CD8-positive, alpha-beta memory T cell (primary cell): ENCODE data around the gene CAND2. TPM values are rescaled to one million over a fixed set of nuclear protein-coding genes. Genes with fewer than 3 reads are reported as not detected.

Source experiments
- CTCF ChIA-PET: fragments of 350-600 bp; sonication (Branson Sonifier 250); formaldehyde crosslinking; loops from one replicate; lab custom pipeline; 2021; ENCODE audit warnings: antibody characterized with exemption; lab: Charles Lee
- POLR2A ChIA-PET: fragments of 350-600 bp; sonication (Branson Sonifier 250); formaldehyde crosslinking; loops from one replicate; lab custom pipeline; 2021; ENCODE audit warnings: antibody characterized with exemption; lab: Charles Lee
- DNase-seq, 5 donors: peaks; one replicate each; pipeline versions ENCODE4 v3.0.0 to v3.0.0-alpha.2; 2020 to 2022; ENCODE audit warnings: mixed read lengths in 1 of 5
- H3K27ac ChIP-seq: one replicate; pipeline ENCODE4 v1.7.0; 2013; ENCODE audit warnings: low read depth, mild to moderate bottlenecking, low read length, moderate library complexity
- H3K27me3 ChIP-seq: 2 replicates; pipeline ENCODE4 v1.7.0; 2013; ENCODE audit warnings: low read length, mild to moderate bottlenecking; ENCODE audit not compliant: insufficient read depth, poor library complexity, severe bottlenecking
- H3K36me3 ChIP-seq: 2 replicates; pipeline ENCODE4 v1.7.0; 2013; ENCODE audit warnings: mild to moderate bottlenecking, low read length, moderate library complexity; ENCODE audit not compliant: insufficient read depth
- H3K4me1 ChIP-seq: 2 replicates; pipeline ENCODE4 v1.7.0; 2013; ENCODE audit warnings: mild to moderate bottlenecking, low read length, moderate library complexity; ENCODE audit not compliant: insufficient read depth
- H3K4me3 ChIP-seq: 2 replicates; pipeline ENCODE4 v1.7.0; 2013; ENCODE audit warnings: mild to moderate bottlenecking, low read length
- H3K9me3 ChIP-seq: 2 replicates; pipeline ENCODE4 v1.7.0; 2013; ENCODE audit warnings: mild to moderate bottlenecking, low read length
- H3K27ac Mint-ChIP-seq, 8 donors: one replicate each; pipeline ENCODE4 v1.8.0; 2020 to 2021; ENCODE audit warnings: mixed read lengths in 8 of 8, mild to moderate bottlenecking in 6 of 8, inconsistent platforms in 3 of 8, moderate library complexity in 3 of 8
- H3K27me3 Mint-ChIP-seq, 2 donors: one replicate each; pipeline ENCODE4 v1.8.0; 2020 to 2021; ENCODE audit warnings: mixed read lengths in 2 of 2, mild to moderate bottlenecking in 1 of 2, moderate library complexity in 1 of 2
- H3K36me3 Mint-ChIP-seq, 3 donors: one replicate each; pipeline ENCODE4 v1.8.0; 2020 to 2021; ENCODE audit warnings: mixed read lengths in 3 of 3, inconsistent platforms in 1 of 3, mild to moderate bottlenecking in 1 of 3
- H3K4me1 Mint-ChIP-seq, 3 donors: one replicate each; pipeline ENCODE4 v1.8.0; 2020 to 2021; ENCODE audit warnings: mixed read lengths in 3 of 3, inconsistent platforms in 1 of 3, mild to moderate bottlenecking in 1 of 3
- H3K4me3 Mint-ChIP-seq, 7 donors: one replicate each; pipeline ENCODE4 v1.8.0; 2020 to 2021; ENCODE audit warnings: mixed read lengths in 7 of 7, mild to moderate bottlenecking in 6 of 7, moderate library complexity in 4 of 7, inconsistent platforms in 2 of 7
- H3K9me3 Mint-ChIP-seq, 5 donors: one replicate each; pipeline ENCODE4 v1.8.0; 2020 to 2022; ENCODE audit warnings: mixed read lengths in 5 of 5, mild to moderate bottlenecking in 3 of 5, moderate library complexity in 2 of 5, inconsistent platforms in 1 of 5
- polyA plus RNA-seq: library from polyadenylated mRNA; unstranded; fragments of 300-500 nt; fragmentation: Illumina TruSeq; gene quantifications from one replicate; pipeline ENCODE4 v1.2.3, GENCODE V29; 2021
- total RNA-seq, 2 experiments: library from RNA; stranded (reverse); gene quantifications; one replicate each; pipeline ENCODE4 v1.2.3, GENCODE V29; 2021

CAND2 gene
- total and polyA plus RNA-seq, 3 experiments from 2014 or later: 1.0 to 2.1 (median 1.1) TPM

DNA sequence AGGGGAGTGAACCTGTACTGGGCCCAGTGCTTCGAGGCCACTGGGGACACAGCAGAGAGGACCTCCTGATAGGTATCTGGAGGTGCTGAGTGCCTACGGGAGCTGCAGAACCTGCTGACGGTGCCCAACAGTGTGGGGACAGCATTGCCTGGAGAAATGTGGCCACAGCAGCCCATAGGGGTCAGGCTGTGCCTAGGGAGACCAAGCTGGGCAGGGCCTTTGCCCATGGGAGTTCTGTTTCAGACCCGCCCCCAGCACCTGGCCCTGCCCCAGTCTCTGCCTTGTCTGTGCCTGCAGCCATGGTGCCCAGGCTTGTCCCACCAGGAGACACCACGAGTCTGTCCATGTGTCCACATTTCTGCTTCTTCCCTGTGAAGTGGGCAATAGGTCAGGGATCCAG lies 60.1 kb downstream of the CAND2 start:
- Mint-ChIP-seq H3K4me3 (no peak overlapping the region), H3K27ac (no peak overlapping the region), H3K9me3 (no peaks in the 10 kb centered on the region), H3K36me3 (no peaks in the 10 kb centered on the region), H3K27me3 (peaks cover 8 to 9% of the 10 kb centered on the region in 2 donors), H3K4me1 (no peaks in the 10 kb centered on the region)
- Histone ChIP-seq H3K4me3 (no peak overlapping the region), H3K27me3 (peaks cover 6% of the 10 kb centered on the region), H3K4me1 (no peaks in the 10 kb centered on the region), H3K9me3 (no peaks in the 10 kb centered on the region), H3K36me3 (no peaks in the 10 kb centered on the region), H3K27ac (no peak overlapping the region)
- POLR2A ChIA-PET: no interaction called here
- CTCF ChIA-PET: no interaction called here
- no peak for DNase-seq

GRCh38 chr3:12859840-12860239 lies 63.4 kb downstream of the CAND2 start:
- Histone ChIP-seq H3K9me3 (no peaks in the 10 kb centered on the region), H3K4me3 (no peak overlapping the region), H3K4me1 (no peaks in the 10 kb centered on the region), H3K27me3 (peaks cover 6% of the 10 kb centered on the region), H3K36me3 (no peaks in the 10 kb centered on the region), H3K27ac (no peak overlapping the region)
- H3K27ac Mint-ChIP-seq: no peak overlapping the region
- H3K36me3 Mint-ChIP-seq: no peaks in the 10 kb centered on the region
- H3K27me3 Mint-ChIP-seq: peaks cover 9 to 11% of the 10 kb centered on the region in 2 donors
- no peak overlapping the region for H3K4me3 Mint-ChIP-seq
- no peaks in the 10 kb centered on the region for H3K4me1 Mint-ChIP-seq
- ChIA-PET CTCF (no interaction called here), POLR2A (no interaction called here)
- H3K9me3 Mint-ChIP-seq: no peaks in the 10 kb centered on the region
- DNase-seq: no peak

DNA sequence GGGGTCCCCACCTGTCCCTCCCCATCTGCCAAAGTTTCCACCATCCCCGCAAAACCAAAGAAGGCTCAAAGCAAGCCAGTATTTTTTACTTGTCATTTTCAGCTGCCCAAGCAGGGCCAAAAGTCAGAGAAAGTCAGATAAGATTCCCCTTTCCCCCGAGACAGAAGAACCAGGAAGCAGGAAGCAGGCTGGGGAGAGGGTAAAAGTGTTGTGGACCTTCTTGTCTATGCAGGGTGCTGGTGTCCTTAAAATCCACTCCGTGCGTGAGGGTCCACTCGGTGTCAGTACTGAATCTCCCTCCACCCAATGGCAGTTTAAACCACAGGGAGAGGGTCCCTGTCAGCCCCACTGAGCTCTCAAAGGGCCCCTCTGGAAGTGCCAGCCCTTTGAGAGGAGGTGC lies 65.1 kb downstream of the CAND2 start:
- Histone ChIP-seq H3K4me3 (no peak overlapping the region), H3K36me3 (no peaks in the 10 kb centered on the region), H3K27me3 (peaks cover 6% of the 10 kb centered on the region), H3K4me1 (no peaks in the 10 kb centered on the region), H3K27ac (no peak overlapping the region), H3K9me3 (no peaks in the 10 kb centered on the region)
- H3K36me3 Mint-ChIP-seq: peaks cover 0 to 5% (median 0%) of the 10 kb centered on the region in 3 donors
- ChIA-PET POLR2A (no interaction called here), CTCF (no interaction called here)
- H3K27me3 Mint-ChIP-seq: peaks cover 6 to 7% of the 10 kb centered on the region in 2 donors
- H3K4me3 Mint-ChIP-seq: no peak overlapping the region
- no peak overlapping the region for H3K27ac Mint-ChIP-seq
- no peaks in the 10 kb centered on the region for H3K4me1 Mint-ChIP-seq
- no peak for DNase-seq
- H3K9me3 Mint-ChIP-seq: peaks cover 0 to 6% (median 5%) of the 10 kb centered on the region in 5 donors

GRCh38 chr3:12862387-12862786 lies 65.9 kb downstream of the CAND2 start:
- Mint-ChIP-seq H3K9me3 (peaks cover 0 to 6% (median 5%) of the 10 kb centered on the region in 5 donors), H3K4me3 (no peak overlapping the region), H3K4me1 (no peaks in the 10 kb centered on the region), H3K36me3 (peaks cover 0 to 5% (median 0%) of the 10 kb centered on the region in 3 donors), H3K27me3 (peaks cover 9% of the 10 kb centered on the region in 2 donors), H3K27ac (no peak overlapping the region)
- H3K4me3 ChIP-seq: no peak overlapping the region
- DNase-seq: no peak
- ChIA-PET POLR2A (no interaction called here), CTCF (no interaction called here)
- H3K4me1 ChIP-seq: no peaks in the 10 kb centered on the region
- no peaks in the 10 kb centered on the region for H3K36me3 ChIP-seq
- H3K27me3 ChIP-seq: peaks cover 2% of the 10 kb centered on the region
- no peaks in the 10 kb centered on the region for H3K9me3 ChIP-seq
- no peak overlapping the region for H3K27ac ChIP-seq

DNA sequence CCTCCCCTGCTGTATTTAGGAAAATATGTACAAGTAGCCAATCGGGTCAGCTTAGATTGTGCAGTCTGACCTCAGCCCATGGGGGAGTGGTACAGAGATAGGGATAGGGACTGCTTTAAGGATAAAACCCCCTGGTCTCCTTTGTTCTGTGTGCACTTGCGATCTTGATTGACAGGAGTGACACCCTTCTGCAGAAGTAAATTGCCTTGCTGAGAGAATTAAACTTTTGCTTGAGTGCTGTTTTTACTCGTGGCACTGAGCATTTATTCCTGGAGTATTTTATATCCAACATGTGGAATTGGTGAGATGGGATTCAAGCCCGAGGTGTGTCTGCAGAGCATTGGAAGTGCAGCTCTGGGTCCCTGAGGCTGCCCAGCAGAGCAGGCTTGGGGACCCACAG lies 68.8 kb downstream of the CAND2 start:
- CTCF ChIA-PET: interaction anchor here (3.8 kb wide), 1 partner anchor 26 kb away, joined by 23 read pairs; no protein-coding TSS in a partner anchor

GRCh38 chr3:12866836-12867235 lies 70.4 kb downstream of the CAND2 start:
- DNase-seq: no peak
- ChIA-PET POLR2A (no interaction called here), CTCF (interaction anchor here (3.8 kb wide), 1 partner anchor 24 kb away, joined by 23 read pairs; no protein-coding TSS in a partner anchor)
- H3K27ac Mint-ChIP-seq: no peak overlapping the region
- no peak overlapping the region for H3K4me3 Mint-ChIP-seq
- Histone ChIP-seq H3K27ac (no peak overlapping the region), H3K4me1 (peaks cover 4% of the 10 kb centered on the region), H3K27me3 (no peaks in the 10 kb centered on the region), H3K36me3 (no peaks in the 10 kb centered on the region), H3K9me3 (no peaks in the 10 kb centered on the region), H3K4me3 (no peak overlapping the region)
- H3K4me1 Mint-ChIP-seq: peaks cover 17 to 30% (median 20%) of the 10 kb centered on the region in 3 donors
- peaks cover 0 to 6% (median 5%) of the 10 kb centered on the region in 5 donors for H3K9me3 Mint-ChIP-seq
- H3K27me3 Mint-ChIP-seq: peaks cover 11 to 18% of the 10 kb centered on the region in 2 donors
- H3K36me3 Mint-ChIP-seq: peaks cover 0 to 5% (median 0%) of the 10 kb centered on the region in 3 donors

More for the DNA sequence above, 68.8 kb downstream of the CAND2 start:
- H3K9me3 Mint-ChIP-seq: peaks cover 0 to 6% (median 5%) of the 10 kb centered on the region in 5 donors
- no peaks in the 10 kb centered on the region for H3K9me3 ChIP-seq
- H3K4me1 Mint-ChIP-seq: peaks cover 9 to 18% (median 12%) of the 10 kb centered on the region in 3 donors
- H3K36me3 ChIP-seq: no peaks in the 10 kb centered on the region
- DNase-seq: no peak
- peak overlapping the region in 1 of 8 donors; percentile 2 for H3K27ac Mint-ChIP-seq
- H3K4me3 ChIP-seq: no peak overlapping the region
- POLR2A ChIA-PET: no interaction called here
- H3K27me3 ChIP-seq: no peaks in the 10 kb centered on the region
- H3K27me3 Mint-ChIP-seq: peaks cover 11 to 17% of the 10 kb centered on the region in 2 donors
- H3K4me3 Mint-ChIP-seq: no peak overlapping the region
- H3K36me3 Mint-ChIP-seq: peaks cover 0 to 5% (median 0%) of the 10 kb centered on the region in 3 donors
- peaks cover 4% of the 10 kb centered on the region for H3K4me1 ChIP-seq
- H3K27ac ChIP-seq: no peak overlapping the region

GRCh38 chr3:12868039-12869034 lies 71.9 kb downstream of the CAND2 start:
- no peaks in the 10 kb centered on the region for H3K9me3 ChIP-seq
- H3K27ac ChIP-seq: peak overlapping the region; percentile 31
- Mint-ChIP-seq H3K4me1 (peaks cover 17 to 30% (median 20%) of the 10 kb centered on the region in 3 donors), H3K9me3 (peaks cover 0 to 6% (median 5%) of the 10 kb centered on the region in 5 donors), H3K27me3 (peaks cover 11 to 20% of the 10 kb centered on the region in 2 donors), H3K27ac (peak overlapping the region in 3 of 8 donors; percentile 10 to 63 (median 25)), H3K36me3 (peaks cover 0 to 5% (median 0%) of the 10 kb centered on the region in 3 donors), H3K4me3 (peak overlapping the region; percentile 42 to 91 (median 81))
- no peaks in the 10 kb centered on the region for H3K36me3 ChIP-seq
- peak; percentile 45 to 69 (median 49) for DNase-seq
- H3K27me3 ChIP-seq: no peaks in the 10 kb centered on the region
- ChIA-PET CTCF (interaction anchor here (0.8 to 3.8 kb wide), 12 partner anchors 10 to 223 kb away, joined by 3 to 23 read pairs (median 4); partner anchors contain the start of gene RPL32), POLR2A (no interaction called here)
- H3K4me1 ChIP-seq: peaks cover 4% of the 10 kb centered on the region
- peak overlapping the region; percentile 75 for H3K4me3 ChIP-seq
